GM12865 (cell line): ENCODE data around the gene CDON.
A peak's percentile ranks its signal among the peaks of the same experiment; 100 is the strongest.

Source experiments
- DNase-seq: peaks from one replicate; pipeline ENCODE4 v3.0.0; 2010; ENCODE audit warnings: low read depth
- H3K4me3 ChIP-seq: 2 replicates; pipeline ENCODE4 v1.5.1; 2011; ENCODE audit warnings: mild to moderate bottlenecking, low read depth, low read length, control low read depth
- TF ChIP-seq, protein P1 (sequence below): IDR thresholded peaks from 2 replicates; pipeline ENCODE4 v1.5.1; 2011; ENCODE audit warnings: low read length, control low read depth, low read depth, inconsistent platforms; ENCODE audit not compliant: insufficient read depth; ENCODE audit errors: missing control alignments

Gene CDON

DNA sequence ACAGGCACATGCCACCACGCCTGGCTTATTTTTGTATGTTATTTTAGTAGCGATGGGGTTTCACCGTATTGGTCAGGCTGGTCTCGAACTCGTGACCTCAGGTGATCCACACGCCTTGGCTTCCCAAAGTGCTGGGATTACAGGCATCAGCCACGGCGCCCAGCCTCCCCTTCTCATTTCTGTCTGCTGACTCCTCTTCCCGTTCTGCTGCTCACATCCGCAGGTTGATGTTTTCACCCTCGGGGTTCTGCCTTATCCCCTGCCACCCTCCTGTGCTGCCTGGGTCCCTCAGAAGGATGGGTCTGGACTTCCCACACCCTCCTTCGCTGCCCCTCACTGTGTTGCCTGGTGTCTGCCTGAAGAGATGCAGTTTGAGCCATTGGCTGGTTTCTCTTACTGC, 136.0 kb downstream of the CDON start:
- H3K4me3 ChIP-seq = no peak overlapping the region
- DNase-seq = no peak
- TF ChIP-seq, protein P1, sequence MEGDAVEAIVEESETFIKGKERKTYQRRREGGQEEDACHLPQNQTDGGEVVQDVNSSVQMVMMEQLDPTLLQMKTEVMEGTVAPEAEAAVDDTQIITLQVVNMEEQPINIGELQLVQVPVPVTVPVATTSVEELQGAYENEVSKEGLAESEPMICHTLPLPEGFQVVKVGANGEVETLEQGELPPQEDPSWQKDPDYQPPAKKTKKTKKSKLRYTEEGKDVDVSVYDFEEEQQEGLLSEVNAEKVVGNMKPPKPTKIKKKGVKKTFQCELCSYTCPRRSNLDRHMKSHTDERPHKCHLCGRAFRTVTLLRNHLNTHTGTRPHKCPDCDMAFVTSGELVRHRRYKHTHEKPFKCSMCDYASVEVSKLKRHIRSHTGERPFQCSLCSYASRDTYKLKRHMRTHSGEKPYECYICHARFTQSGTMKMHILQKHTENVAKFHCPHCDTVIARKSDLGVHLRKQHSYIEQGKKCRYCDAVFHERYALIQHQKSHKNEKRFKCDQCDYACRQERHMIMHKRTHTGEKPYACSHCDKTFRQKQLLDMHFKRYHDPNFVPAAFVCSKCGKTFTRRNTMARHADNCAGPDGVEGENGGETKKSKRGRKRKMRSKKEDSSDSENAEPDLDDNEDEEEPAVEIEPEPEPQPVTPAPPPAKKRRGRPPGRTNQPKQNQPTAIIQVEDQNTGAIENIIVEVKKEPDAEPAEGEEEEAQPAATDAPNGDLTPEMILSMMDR = no peak

DNA sequence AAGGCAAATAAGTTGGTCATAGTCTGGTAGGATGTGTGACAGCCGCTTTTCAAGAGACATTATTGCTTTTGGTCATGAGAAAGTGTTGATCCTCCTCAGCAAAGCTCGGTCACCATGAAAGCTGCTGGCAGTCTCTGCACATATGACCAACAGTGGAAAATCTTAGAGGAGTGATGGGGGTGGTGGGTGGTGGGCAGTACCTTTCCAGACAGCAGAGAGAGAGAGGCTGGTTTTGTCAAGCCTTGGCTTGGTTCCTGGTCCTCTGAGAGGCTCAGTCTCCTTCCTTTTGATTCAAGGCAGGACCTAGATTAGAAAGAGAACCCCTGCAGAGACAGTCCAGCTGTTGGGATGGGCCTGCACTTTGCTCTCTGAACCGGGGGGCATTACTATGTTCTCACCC, 136.9 kb downstream of the CDON start:
- no peak overlapping the region for H3K4me3 ChIP-seq
- TF ChIP-seq, protein P1 = no peak
- DNase-seq = no peak

DNA sequence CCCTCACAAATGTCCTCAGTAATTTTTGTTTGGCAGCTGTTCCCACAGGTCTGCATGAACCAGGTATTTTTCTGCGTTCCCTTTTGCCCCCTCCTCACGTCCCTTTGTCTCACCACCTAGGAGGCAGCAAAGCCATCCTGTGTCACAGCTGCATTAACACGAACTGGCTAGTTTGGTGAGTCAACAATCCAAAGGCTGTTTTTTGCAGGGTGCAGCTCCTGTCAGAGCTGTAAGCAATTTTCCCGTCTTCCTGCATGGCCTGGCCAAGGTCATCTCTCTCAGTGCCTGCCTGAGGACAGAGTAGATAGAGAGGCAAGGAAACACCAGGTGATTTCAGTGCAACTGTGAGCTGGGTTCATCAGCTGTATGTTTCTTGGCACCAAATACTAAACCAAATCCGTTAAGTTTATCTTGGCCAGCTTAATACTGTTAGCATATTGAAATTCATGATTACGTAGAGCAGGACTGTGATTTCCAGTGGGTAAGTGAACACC, 137.4 kb downstream of the CDON start:
- H3K4me3 ChIP-seq = no peak overlapping the region
- no peak for DNase-seq
- TF ChIP-seq, protein P1 = no peak

DNA sequence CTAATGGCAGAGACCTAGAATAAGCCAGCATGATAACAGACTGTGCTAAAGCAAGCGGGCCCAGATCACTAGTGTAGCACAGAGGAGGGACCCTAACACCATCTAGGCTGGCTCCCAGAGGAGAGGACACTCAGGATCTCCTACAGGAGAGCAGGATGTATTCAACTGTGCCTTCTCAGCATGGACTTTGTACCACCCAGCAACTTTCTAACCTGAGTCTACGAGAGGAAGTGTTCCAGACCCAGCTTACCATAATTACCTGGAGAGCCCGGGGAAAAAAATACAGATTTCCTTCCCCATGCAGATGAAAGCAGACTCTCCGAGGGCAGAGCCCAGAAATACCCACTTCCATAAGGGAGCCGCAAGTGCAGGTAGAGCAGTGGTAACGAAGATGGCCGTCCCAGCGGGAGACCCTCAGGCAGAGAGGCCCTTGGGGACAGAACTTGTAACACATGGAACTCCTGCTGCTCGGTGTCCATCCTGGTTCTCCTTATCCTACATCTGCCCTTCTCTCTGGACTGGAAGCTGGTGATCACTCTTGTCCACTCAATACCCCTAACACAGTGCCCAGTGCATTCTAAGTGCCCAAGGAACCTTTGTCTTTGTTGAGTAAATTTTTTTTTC, 138.2 kb downstream of the CDON start:
- H3K4me3 ChIP-seq = no peak overlapping the region
- DNase-seq = no peak
- TF ChIP-seq, protein P1 = no peak

DNA sequence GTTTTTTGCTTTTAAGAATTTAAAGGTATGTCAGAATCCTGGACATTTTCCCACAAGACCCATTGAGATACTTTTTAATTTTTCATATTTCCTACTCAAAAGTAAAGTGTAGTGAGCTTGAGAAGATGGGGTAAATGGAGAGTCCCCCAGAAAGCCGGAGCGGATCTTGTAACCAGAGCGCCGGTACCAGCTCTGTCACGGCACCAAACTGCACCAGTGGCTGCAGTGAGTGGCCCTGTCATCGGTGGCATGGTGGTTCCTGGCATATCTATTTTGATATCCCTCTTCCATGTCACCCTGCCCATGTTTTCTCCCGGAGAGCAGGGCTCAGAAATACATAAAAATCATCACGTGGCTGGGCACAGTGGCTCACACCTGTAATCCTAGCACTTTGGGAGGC, 139.0 kb downstream of the CDON start:
- no peak for DNase-seq
- TF ChIP-seq, protein P1 = no peak
- no peak overlapping the region for H3K4me3 ChIP-seq

DNA sequence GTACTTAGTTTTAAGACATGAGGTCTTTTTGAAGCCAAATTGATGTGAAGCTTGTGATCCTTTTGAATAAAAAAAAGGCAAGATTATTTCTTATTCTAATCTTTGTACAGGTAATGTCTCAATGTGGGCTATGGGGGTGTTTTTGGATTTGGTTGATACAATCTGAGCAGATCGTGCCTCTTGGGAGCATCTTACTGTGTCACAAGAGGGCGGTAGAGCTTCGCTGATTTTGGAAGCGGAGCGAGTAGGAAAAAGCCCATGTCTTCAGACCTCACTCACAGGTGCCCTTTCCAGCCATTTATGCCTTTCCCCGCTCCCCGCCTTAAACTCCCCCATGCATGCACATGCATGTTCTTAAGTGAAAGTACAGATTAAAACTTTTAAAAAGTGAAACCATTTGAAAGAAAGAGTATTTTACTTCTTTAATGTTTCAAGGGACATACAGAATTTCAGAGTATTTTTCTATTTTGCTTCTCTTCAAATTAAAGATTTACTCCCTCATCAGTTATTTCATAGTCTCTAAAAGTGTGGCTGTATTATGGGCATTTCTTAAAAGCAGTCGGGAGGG, 139.6 kb downstream of the CDON start:
- TF ChIP-seq, protein P1 = peak; percentile 75
- peak; percentile 75 for DNase-seq
- no peak overlapping the region for H3K4me3 ChIP-seq

DNA sequence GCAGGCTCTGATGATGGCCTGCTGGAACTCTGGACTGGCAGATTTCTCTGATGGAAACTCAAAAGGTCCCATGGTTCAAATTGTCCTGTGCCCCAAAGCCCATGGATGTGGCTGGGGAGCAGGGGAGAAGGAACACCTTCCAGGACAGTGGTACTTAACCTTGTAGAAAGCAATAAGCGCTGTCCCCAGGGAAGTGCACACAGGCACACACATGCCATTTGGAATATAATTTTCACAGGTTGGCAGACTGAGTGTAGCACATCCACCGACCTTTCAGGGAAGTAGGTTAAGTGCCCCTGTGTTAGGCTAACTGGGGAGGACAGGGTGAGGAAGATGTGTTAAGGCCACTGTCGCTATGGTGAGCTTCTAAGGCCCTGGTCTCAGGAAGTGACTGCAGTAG, 140.5 kb downstream of the CDON start:
- H3K4me3 ChIP-seq = no peak overlapping the region
- DNase-seq = no peak
- TF ChIP-seq, protein P1 = no peak
